ENCODE data around the gene LGI1.
"Not testable (repeated sequence)": the region's sequence is repeated elsewhere in the genome, so short reads cannot be mapped to it uniquely, and the experiment has no call there.

Gene LGI1

DNA sequence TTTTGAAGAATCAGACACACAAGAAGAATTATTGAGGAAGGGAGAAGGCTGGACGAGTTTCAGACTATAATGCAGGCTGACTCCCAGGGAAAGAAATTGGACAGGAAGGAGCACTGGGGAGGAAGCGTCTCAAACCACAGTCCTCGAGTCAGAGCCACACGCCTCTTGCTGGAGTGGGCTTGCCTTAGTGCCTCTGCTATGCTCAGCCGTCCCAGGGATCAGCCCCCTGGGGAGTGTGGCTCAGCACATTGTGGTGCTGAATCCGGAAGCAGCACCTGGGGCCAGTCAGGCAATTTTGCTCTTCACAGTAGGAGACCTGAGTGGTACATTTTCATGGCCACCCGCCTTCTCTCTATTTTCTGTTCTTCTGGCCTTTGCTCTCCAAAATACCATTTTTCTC, 68.6 kb downstream of the LGI1 start:
- Histone ChIP-seq H4K20me1 (ENCODE audit: insufficient read depth, low read length) (no peaks in the 10 kb centered on the region), H2AFZ (ENCODE audit: low read length) (no peak overlapping the region), H3K9ac (ENCODE audit: low read length) (no peak overlapping the region), H3K4me3 (ENCODE audit: low read depth, low read length, poor library complexity, severe bottlenecking) (no peak overlapping the region), H3K79me2 (ENCODE audit: insufficient read depth, low read length) (no peaks in the 10 kb centered on the region), H3K4me1 (ENCODE audit: insufficient read depth, low read length, severe bottlenecking) (no peaks in the 10 kb centered on the region), H3F3A (ENCODE audit: insufficient read depth, low read length) (no peaks in the 10 kb centered on the region), H3K27ac (ENCODE audit: low read depth, low read length, poor library complexity, severe bottlenecking) (no peak overlapping the region), H3K9me3 (ENCODE audit: low read length) (no peaks in the 10 kb centered on the region), H3K27me3 (ENCODE audit: insufficient read depth, low read length) (no peaks in the 10 kb centered on the region), H3K4me2 (ENCODE audit: low read length) (no peak overlapping the region), H3K9me2 (ENCODE audit: low read depth, low read length) (no peaks in the 10 kb centered on the region), H3K36me3 (ENCODE audit: insufficient read depth, low read length) (no peaks in the 10 kb centered on the region)
- TF ChIP-seq EZH2 (IDR thresholded peaks at IDR 0.05; ENCODE audit: borderline replicate concordance, low read length) = no peak
- TF ChIP-seq, protein P1, sequence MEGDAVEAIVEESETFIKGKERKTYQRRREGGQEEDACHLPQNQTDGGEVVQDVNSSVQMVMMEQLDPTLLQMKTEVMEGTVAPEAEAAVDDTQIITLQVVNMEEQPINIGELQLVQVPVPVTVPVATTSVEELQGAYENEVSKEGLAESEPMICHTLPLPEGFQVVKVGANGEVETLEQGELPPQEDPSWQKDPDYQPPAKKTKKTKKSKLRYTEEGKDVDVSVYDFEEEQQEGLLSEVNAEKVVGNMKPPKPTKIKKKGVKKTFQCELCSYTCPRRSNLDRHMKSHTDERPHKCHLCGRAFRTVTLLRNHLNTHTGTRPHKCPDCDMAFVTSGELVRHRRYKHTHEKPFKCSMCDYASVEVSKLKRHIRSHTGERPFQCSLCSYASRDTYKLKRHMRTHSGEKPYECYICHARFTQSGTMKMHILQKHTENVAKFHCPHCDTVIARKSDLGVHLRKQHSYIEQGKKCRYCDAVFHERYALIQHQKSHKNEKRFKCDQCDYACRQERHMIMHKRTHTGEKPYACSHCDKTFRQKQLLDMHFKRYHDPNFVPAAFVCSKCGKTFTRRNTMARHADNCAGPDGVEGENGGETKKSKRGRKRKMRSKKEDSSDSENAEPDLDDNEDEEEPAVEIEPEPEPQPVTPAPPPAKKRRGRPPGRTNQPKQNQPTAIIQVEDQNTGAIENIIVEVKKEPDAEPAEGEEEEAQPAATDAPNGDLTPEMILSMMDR (IDR thresholded peaks at IDR 0.05; ENCODE audit: low read length) = no peak

DNA sequence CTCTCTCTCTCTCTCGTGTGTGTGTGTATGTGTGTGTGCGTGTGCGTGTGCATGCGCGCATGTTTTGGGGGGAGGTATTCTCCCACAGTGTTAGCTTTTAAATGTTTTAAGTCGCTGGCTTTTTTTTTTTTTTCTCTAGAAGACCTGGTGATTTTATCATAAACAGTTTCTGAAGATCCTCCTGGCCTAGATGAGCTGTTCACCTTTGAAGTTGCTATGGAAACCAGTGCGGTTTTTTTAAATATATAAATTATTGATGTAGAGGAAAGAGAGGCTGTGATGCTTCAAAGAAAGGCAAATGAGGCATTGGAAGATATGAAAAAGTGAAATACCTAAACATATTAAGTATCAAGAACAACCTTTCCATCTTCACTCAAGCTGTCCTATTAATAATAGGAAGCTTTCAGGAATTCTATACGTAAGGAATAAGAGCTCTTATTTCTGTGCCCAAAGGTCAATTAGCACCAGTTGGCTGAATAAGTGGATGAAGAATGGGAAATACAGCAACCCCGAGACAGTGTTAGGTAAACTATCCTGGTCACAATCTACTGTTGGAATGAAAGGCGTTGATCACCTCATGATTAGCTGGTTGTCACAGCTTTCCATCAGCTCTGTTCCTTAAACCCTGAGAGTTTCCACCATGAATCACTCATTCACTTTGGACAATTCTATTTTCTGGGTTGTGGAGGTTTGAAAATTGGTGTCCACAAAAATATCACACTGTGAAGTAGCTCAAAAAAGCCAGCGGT, 69.5 kb downstream of the LGI1 start:
- H3K4me1 ChIP-seq (ENCODE audit: insufficient read depth, low read length, severe bottlenecking) = no peaks in the 10 kb centered on the region
- H3K27ac ChIP-seq (ENCODE audit: low read depth, low read length, poor library complexity, severe bottlenecking) = no peak overlapping the region
- no peaks in the 10 kb centered on the region for H3K79me2 ChIP-seq (ENCODE audit: insufficient read depth, low read length)
- no peaks in the 10 kb centered on the region for H4K20me1 ChIP-seq (ENCODE audit: insufficient read depth, low read length)
- no peak overlapping the region for H2AFZ ChIP-seq (ENCODE audit: low read length)
- H3K36me3 ChIP-seq (ENCODE audit: insufficient read depth, low read length) = no peaks in the 10 kb centered on the region
- H3K4me2 ChIP-seq (ENCODE audit: low read length) = no peak overlapping the region
- H3K27me3 ChIP-seq (ENCODE audit: insufficient read depth, low read length) = no peaks in the 10 kb centered on the region
- H3K9ac ChIP-seq (ENCODE audit: low read length) = no peak overlapping the region
- H3K4me3 ChIP-seq (ENCODE audit: low read depth, low read length, poor library complexity, severe bottlenecking) = no peak overlapping the region
- no peaks in the 10 kb centered on the region for H3F3A ChIP-seq (ENCODE audit: insufficient read depth, low read length)
- no peaks in the 10 kb centered on the region for H3K9me2 ChIP-seq (ENCODE audit: low read depth, low read length)
- no peaks in the 10 kb centered on the region for H3K9me3 ChIP-seq (ENCODE audit: low read length)
- TF ChIP-seq, protein P1 (IDR thresholded peaks at IDR 0.05; ENCODE audit: low read length) = no peak
- no peak for TF ChIP-seq EZH2 (IDR thresholded peaks at IDR 0.05; ENCODE audit: borderline replicate concordance, low read length)

DNA sequence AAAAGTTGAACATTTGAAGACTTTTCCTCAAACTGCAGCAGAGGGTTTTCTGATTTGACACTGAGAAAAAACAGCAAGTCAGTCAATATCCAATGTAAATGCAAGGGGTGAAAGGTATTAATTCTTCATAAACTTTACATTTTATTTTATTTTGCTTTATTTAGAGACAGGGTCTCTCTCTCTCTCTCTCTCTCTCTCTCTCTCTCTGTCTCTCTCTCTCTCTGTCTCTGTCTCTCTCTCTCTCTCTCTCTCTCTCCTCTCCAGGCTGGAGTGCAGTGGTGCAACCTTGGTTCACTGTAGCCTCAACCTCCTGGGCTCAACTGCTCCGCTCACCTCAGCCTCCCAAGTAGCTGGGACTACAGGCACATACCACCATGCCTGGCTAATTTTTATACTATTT, 73.3 kb downstream of the LGI1 start:
- H3K4me3 ChIP-seq (ENCODE audit: low read depth, low read length, poor library complexity, severe bottlenecking); H3F3A ChIP-seq (ENCODE audit: insufficient read depth, low read length); H3K27ac ChIP-seq (ENCODE audit: low read depth, low read length, poor library complexity, severe bottlenecking); H3K79me2 ChIP-seq (ENCODE audit: insufficient read depth, low read length); H3K4me2 ChIP-seq (ENCODE audit: low read length); H4K20me1 ChIP-seq (ENCODE audit: insufficient read depth, low read length); H3K27me3 ChIP-seq (ENCODE audit: insufficient read depth, low read length); H3K4me1 ChIP-seq (ENCODE audit: insufficient read depth, low read length, severe bottlenecking); H3K9me2 ChIP-seq (ENCODE audit: low read depth, low read length); H3K9ac ChIP-seq (ENCODE audit: low read length); H3K9me3 ChIP-seq (ENCODE audit: low read length); H2AFZ ChIP-seq (ENCODE audit: low read length); H3K36me3 ChIP-seq (ENCODE audit: insufficient read depth, low read length): not testable (repeated sequence)

DNA sequence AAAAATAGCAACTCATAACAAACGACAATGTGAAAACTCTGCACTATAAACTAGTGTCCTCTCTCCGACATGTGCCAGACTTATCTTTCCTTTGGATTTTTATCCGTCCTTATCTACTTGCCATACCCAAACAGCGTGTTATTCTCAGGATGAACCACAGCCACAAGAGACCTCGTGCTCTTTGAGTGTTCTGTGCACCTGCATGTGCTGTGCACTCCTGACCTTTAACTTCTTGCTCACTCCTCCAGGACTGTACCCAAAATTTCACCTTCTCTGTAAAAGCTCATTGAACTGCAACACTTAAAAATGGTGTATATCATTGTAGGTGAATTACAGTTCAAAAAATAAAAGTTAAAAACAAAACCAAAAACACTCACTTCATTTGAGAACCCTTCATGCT, 78.0 kb downstream of the LGI1 start:
- no peaks in the 10 kb centered on the region for H3K27me3 ChIP-seq (ENCODE audit: insufficient read depth, low read length)
- H3K79me2 ChIP-seq (ENCODE audit: insufficient read depth, low read length) = no peaks in the 10 kb centered on the region
- no peak overlapping the region for H2AFZ ChIP-seq (ENCODE audit: low read length)
- no peak overlapping the region for H3K9ac ChIP-seq (ENCODE audit: low read length)
- no peaks in the 10 kb centered on the region for H3K9me2 ChIP-seq (ENCODE audit: low read depth, low read length)
- no peaks in the 10 kb centered on the region for H3K36me3 ChIP-seq (ENCODE audit: insufficient read depth, low read length)
- H3K27ac ChIP-seq (ENCODE audit: low read depth, low read length, poor library complexity, severe bottlenecking) = no peak overlapping the region
- H3K4me3 ChIP-seq (ENCODE audit: low read depth, low read length, poor library complexity, severe bottlenecking) = no peak overlapping the region
- H3F3A ChIP-seq (ENCODE audit: insufficient read depth, low read length) = no peaks in the 10 kb centered on the region
- no peaks in the 10 kb centered on the region for H3K4me1 ChIP-seq (ENCODE audit: insufficient read depth, low read length, severe bottlenecking)
- H3K4me2 ChIP-seq (ENCODE audit: low read length) = no peak overlapping the region
- no peaks in the 10 kb centered on the region for H3K9me3 ChIP-seq (ENCODE audit: low read length)
- TF ChIP-seq EZH2 (IDR thresholded peaks at IDR 0.05; ENCODE audit: borderline replicate concordance, low read length) = no peak
- TF ChIP-seq, protein P1 (IDR thresholded peaks at IDR 0.05; ENCODE audit: low read length) = no peak
- no peaks in the 10 kb centered on the region for H4K20me1 ChIP-seq (ENCODE audit: insufficient read depth, low read length)
